HG02798 (cell line): ENCODE results near the gene RBM4.

ENCODE experiments used
- ATAC-seq: cut with Tn5 transposase; IDR thresholded peaks from one replicate; pipeline ENCODE4 v1.9.1; 2021; ENCODE audit warnings: mild to moderate bottlenecking; ENCODE audit not compliant: unreplicated experiment, poor library complexity

RBM4 gene

DNA sequence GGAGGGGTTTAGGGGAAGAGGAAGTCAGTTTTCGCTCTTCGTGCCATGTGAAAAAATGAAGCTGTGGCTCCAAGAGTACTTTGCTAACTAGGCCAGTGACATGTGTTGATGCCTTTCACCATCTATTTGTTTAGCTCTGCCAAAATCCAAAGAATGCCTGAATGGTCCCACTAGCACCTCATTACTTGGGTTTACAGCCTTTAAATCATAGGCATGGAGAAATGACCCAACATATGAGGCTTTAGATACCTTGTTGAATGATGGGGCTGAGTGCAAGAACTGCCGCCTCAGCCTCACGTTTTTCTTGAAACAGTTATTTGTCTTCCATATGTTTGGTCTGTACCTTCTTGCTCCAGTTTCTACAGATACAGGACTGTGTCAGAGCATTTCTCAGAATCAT is 8.3 kb downstream of the RBM4 start:
- ATAC-seq, result no peak

- ATAC-seq, result no peak
Measured at GRCh38 chr11:66649903-66650302, 11.4 kb downstream of the RBM4 start.

GRCh38 chr11:66651016-66651415 is 12.5 kb downstream of the RBM4 start:
- no peak for ATAC-seq

DNA sequence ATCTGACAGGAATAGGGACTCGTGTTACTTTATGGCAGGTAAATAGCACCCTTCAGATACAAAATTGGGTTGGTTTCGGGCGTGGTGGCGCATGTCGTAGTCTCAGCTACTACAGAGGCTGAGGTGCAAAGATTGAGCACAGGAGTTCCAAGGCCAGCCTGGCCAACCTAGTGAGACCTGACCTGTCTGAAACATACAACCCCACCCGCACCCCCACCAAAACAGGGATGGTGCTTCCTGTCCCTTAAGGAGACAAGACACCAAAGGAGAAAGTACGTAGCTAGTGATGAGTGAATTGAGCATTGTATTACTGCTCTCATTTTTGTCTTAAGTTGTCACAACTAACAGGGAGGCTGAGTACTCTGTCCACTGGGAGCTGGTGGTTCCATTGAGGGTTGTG is 14.1 kb downstream of the RBM4 start:
- no peak for ATAC-seq

DNA sequence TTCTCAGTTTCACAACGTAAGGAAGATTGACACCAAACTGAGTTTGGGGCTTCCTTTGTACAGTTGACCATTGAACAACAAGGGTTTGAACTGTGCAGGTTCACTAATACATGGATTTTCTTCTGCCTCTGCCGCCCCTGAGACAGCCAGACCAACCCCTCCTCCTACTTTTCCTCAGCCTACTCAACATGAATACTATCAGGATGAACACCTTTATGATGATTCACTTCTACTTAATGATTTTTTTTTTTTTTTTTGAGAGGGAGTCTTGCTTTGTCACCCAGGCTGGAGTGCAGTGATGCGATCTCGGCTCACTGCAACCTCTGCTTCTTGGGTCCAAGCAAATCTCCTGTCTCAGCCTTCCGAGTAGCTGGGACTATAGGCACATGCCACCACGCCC is 14.6 kb downstream of the RBM4 start:
- ATAC-seq, result no peak

- no peak for ATAC-seq
Measured at GRCh38 chr11:66659763-66660162, 21.3 kb downstream of the RBM4 start.

GRCh38 chr11:66663741-66664296 is 25.3 kb downstream of the RBM4 start:
- ATAC-seq, result no peak

GRCh38 chr11:66665369-66665768 is 26.9 kb downstream of the RBM4 start:
- no peak for ATAC-seq

GRCh38 chr11:66670816-66671215 is 32.3 kb downstream of the RBM4 start:
- no peak for ATAC-seq

- no peak for ATAC-seq
Measured at GRCh38 chr11:66674964-66675602, 36.6 kb downstream of the RBM4 start.

DNA sequence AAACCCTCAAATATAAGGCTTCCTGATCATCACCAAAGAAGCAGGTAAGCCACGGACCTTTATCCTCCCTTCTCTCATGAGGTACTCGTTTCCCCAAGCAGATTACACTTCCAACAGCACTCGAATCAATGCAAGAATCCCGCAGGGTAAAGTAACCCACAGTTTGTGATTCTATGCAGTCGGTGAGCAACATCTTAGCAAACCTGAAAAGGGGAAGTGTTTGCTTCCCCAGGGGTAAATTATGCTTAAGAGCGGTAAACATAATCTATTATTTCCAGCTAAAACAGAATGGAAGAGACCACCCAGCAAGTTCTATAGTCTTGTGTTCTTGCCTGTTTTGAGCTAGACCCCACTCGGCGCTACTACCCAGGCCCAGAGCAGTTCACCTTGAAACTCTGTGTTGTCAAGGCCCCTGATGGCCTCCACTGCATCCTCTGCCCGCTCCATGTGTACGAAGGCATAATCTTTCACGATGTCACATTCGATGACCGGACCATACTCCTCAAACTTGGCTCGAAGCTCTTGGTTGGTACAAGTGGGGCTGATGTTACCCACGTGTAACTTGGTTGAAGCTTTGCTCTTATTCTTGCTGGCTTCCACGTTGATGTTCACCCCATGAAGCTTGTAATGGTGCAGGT is 37.9 kb downstream of the RBM4 start:
- ATAC-seq, result no peak

DNA sequence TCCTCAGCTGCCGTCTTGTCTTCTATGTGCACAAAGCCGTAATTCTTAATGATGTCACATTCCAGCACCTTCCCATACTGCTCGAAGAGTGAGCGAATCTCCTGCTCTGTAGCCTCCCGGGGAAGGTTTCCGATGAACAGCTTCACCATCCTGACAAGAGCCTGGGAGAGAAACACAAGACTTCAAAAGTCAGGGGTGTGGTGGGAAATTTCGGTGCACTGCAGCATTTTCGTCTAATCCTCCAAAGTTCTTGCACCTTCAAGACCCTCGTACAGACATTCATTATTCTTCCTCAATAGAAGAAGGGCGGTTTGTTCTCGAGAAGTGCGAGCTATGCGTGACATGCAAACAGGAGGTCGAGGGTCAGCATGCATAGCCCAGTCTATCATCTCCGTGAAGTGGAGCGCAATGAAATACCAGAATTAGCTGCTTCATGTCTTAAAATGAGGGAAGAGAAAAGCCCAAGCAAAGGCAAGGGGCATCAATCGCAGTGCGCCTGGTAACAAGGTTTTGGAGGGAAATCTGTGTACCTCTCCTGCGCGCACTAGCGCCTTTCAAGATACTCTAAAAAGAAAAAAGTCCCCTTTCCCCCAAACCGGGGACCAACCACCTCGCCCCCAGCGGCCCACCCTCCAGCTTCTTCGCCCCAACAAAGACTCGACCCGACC is 38.6 kb downstream of the RBM4 start:
- no peak for ATAC-seq

- peak; percentile 94 for ATAC-seq
Measured at GRCh38 chr11:66677599-66678375, 39.3 kb downstream of the RBM4 start, which contains the start of gene RBM4B. Gene RBM4B (minus strand): TSS chr11:66677887. CDS start chr11:66677079, 808 bp downstream.

- no peak for ATAC-seq
Measured at GRCh38 chr11:66680966-66681645, 42.6 kb downstream of the RBM4 start.

DNA sequence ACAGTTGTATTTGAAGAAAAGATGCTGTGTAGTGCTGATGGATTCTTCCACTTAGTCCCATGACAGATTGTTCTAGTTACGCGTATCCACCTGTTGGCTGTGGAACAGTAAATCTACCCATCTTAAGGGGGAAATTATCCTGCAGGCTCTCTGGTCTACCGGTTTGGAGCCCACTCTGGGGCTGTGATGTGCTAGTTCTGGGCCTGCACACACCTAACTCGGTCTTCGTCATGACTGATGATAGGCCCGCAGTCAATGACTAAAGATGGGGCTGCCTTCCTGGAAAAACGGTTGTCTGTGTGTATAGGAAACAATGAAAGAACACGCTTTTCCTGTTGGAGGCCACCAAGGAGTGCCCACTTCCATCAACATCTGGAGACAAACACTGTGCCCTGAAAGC is 45.4 kb downstream of the RBM4 start:
- ATAC-seq, result no peak

DNA sequence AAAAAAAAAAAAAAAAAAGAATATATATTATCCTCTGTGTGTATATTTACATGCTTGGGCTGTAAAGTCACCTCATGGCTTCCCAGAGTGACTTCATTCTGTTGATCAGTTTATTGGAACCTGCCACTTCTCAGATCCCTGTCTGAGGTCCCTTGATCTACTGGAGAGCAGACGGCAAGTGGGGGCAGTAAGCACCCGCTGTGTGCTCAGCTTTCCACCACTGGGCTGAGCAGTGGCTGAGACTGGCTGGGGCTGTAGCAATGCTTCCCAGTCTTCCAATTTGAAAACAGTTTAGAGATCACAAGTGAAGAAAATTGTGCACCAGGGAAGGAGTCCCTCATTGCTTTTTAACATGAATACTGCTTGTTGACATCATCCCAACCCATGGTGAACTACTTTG is 46.1 kb downstream of the RBM4 start:
- ATAC-seq, result no peak

DNA sequence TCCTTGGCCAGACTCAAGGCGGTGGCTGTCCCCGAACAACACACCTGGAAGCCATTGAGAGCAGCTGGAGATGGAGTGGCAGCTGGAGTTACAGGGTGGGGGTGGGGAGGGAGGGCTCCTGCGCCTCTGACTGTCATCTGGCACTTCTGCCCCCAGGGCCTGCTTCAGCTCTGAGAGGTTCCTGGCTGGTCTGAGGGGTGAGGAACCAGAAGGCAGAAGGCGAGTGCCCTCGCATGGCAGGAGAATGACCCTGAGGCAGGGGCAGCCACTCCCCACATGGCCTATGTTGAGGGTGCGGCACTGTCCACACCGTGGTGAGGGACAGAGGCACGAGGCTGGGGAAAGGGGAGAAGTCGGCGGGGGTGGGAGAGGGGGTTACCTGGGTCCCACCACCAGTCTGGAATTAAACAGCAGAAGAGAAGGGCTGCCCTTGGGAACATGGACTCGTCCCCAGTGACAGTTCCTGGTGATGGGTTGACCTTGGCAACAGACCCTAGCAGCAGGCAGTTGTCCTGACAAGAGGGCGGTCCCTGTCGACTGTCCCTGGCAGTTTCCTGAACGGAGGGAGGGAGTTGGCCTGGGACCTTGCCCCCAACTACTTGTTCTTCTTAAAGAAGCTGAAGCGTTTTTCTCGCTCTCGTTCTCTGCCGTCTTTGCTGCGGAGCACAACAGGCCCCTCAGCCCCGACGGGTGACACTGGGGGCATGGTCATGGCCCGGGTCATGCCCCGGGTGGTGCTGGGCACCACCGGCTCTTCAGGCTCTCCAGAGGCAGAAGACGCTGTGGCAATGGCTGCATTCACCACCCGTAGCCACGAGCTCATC is 47.0 kb downstream of the RBM4 start:
- no peak for ATAC-seq

GRCh38 chr11:66686100-66686785 is 47.7 kb downstream of the RBM4 start:
- ATAC-seq, result no peak
